Left lung (tissue), 10 donors: ENCODE measurements around the gene IGSF23. TPM values are rescaled to one million over a fixed set of nuclear protein-coding genes. Genes with fewer than 3 reads are reported as not detected.

ENCODE experiments used
- ATAC-seq: fragments of 200-7000 bp; cut with Tn5 transposase; one replicate; pipeline ENCODE4 v1.9.1; 2020; ENCODE audit warnings: moderate library complexity
- DNase-seq, 4 donors: peaks; one replicate each; pipeline ENCODE4 v3.0.0-alpha.2; 2013 to 2020
- H3K27ac ChIP-seq, 2 donors: fragments of 200-600 bp; sonication (generic) in 1 of 2; one replicate each; pipeline versions ENCODE4 v1.5.0 to v1.8.0; 2020 to 2021
- H3K27me3 ChIP-seq, 2 donors: fragments of 200-600 bp; sonication (generic) in 1 of 2; one replicate each; pipeline versions ENCODE4 v1.5.0 to v1.8.0; 2020 to 2021
- H3K36me3 ChIP-seq, 2 donors: fragments of 200-600 bp; sonication (generic) in 1 of 2; one replicate each; pipeline versions ENCODE4 v1.5.0 to v1.8.0; 2020 to 2021
- H3K4me1 ChIP-seq, 2 donors: fragments of 200-600 bp; one replicate each; pipeline ENCODE4 v1.8.0; 2021
- H3K4me3 ChIP-seq, 2 donors: fragments of 200-600 bp; sonication (generic) in 1 of 2; one replicate each; pipeline versions ENCODE4 v1.5.0 to v1.8.0; 2020 to 2021; ENCODE audit warnings: mild to moderate bottlenecking in 1 of 2
- H3K9me3 ChIP-seq, 2 donors: fragments of 200-600 bp; sonication (generic) in 1 of 2; one replicate each; pipeline versions ENCODE4 v1.5.0 to v1.8.0; 2020 to 2021
- CTCF ChIP-seq, 2 donors: fragments of 200-600 bp; sonication (generic) in 1 of 2; IDR thresholded peaks; one replicate each; pipeline versions ENCODE4 v1.5.0 to v1.8.0; 2021; ENCODE audit warnings: antibody characterized with exemption in 2 of 2
- intact Hi-C, 2 donors: fragments of 100-400 bp; cut with DNase I; formaldehyde crosslinking; loops; one replicate each; pipeline versions ENCODE4 v1.11.2 to v1.14.2; 2022
- polyA plus RNA-seq, 6 donors: library from polyadenylated mRNA; unstranded; fragments of 120-200 nt; gene quantifications; one replicate each; pipeline ENCODE4 v1.2.1, GENCODE V29; 2013; ENCODE audit not compliant: insufficient read length in 6 of 6
- total RNA-seq, 2 donors: library from RNA; stranded (reverse); fragmentation: NEBNext Ultra II Directional; extraction: Animal tissue kit (Norgen Biotek cat#: 25700); gene quantifications; one replicate each; pipeline ENCODE4 v1.2.1, GENCODE V29; 2021
- donor health status: DM: no; HTN: yes; CAD: no.
- donor health status: DM: no; HTN: no; CAD: no.

IGSF23 gene
- total and polyA plus RNA-seq, 8 donors: 0.17 to 0.18 TPM; not detected in 6

GRCh38 chr19:44645407-44646048, 32.2 kb downstream of the IGSF23 start:
- intact Hi-C loops: no loop called here
- ATAC-seq (no peak), DNase-seq (no peak)
- Histone ChIP-seq H3K27ac (no peak overlapping the region), H3K36me3 (peaks cover 0 to 44% of the 10 kb centered on the region in 2 donors), H3K9me3 (no peaks in the 10 kb centered on the region), H3K4me3 (no peak overlapping the region), H3K4me1 (peaks cover 11 to 48% of the 10 kb centered on the region in 2 donors), H3K27me3 (no peaks in the 10 kb centered on the region)
- no peak for TF ChIP-seq CTCF (IDR thresholded peaks at IDR 0.05)

- Histone ChIP-seq H3K4me3 (no peak overlapping the region), H3K27ac (no peak overlapping the region), H3K4me1 (peaks cover 11 to 48% of the 10 kb centered on the region in 2 donors), H3K9me3 (no peaks in the 10 kb centered on the region), H3K27me3 (no peaks in the 10 kb centered on the region), H3K36me3 (peaks cover 0 to 49% of the 10 kb centered on the region in 2 donors)
- no peak for ATAC-seq
- intact Hi-C loops: no loop called here
- no peak for TF ChIP-seq CTCF (IDR thresholded peaks at IDR 0.05)
- no peak for DNase-seq
Observed at GRCh38 chr19:44646049-44646416, 32.7 kb downstream of the IGSF23 start.

- Histone ChIP-seq H3K36me3 (peaks cover 0 to 60% of the 10 kb centered on the region in 2 donors), H3K9me3 (no peaks in the 10 kb centered on the region), H3K4me3 (no peak overlapping the region), H3K4me1 (peaks cover 11 to 48% of the 10 kb centered on the region in 2 donors), H3K27me3 (no peaks in the 10 kb centered on the region), H3K27ac (no peak overlapping the region)
- no peak for DNase-seq
- TF ChIP-seq CTCF (IDR thresholded peaks at IDR 0.05): no peak
- ATAC-seq: no peak
- intact Hi-C loops: no loop called here
Observed at GRCh38 chr19:44647144-44647543, 33.8 kb downstream of the IGSF23 start.

- no peak overlapping the region for H3K4me3 ChIP-seq
- peaks cover 0 to 74% of the 10 kb centered on the region in 2 donors for H3K36me3 ChIP-seq
- no peak for TF ChIP-seq CTCF (IDR thresholded peaks at IDR 0.05)
- H3K9me3 ChIP-seq: no peaks in the 10 kb centered on the region
- ATAC-seq (peak; percentile 7), DNase-seq (peak in 2 of 4 donors; percentile 67 to 81)
- peaks cover 11 to 40% of the 10 kb centered on the region in 2 donors for H3K4me1 ChIP-seq
- peak overlapping the region in 1 of 2 donors; percentile 41 for H3K27ac ChIP-seq
- intact Hi-C loops: no loop called here
- H3K27me3 ChIP-seq: no peaks in the 10 kb centered on the region
Observed at GRCh38 chr19:44648631-44649251, 35.4 kb downstream of the IGSF23 start.

- no peak overlapping the region for H3K27ac ChIP-seq
- peaks cover 11 to 43% of the 10 kb centered on the region in 2 donors for H3K4me1 ChIP-seq
- no peak overlapping the region for H3K4me3 ChIP-seq
- no peak for DNase-seq
- no peak for TF ChIP-seq CTCF (IDR thresholded peaks at IDR 0.05)
- no peaks in the 10 kb centered on the region for H3K9me3 ChIP-seq
- intact Hi-C loops: no loop called here
- H3K27me3 ChIP-seq: no peaks in the 10 kb centered on the region
- ATAC-seq: no peak
- H3K36me3 ChIP-seq: peaks cover 0 to 82% of the 10 kb centered on the region in 2 donors
Observed at GRCh38 chr19:44649578-44650145, 36.3 kb downstream of the IGSF23 start.
